ENCODE data around the gene IL1RAPL1. TPM values are rescaled to one million over a fixed set of nuclear protein-coding genes. Genes with fewer than 3 reads are reported as not detected.
"Not testable (repeated sequence)": the region's sequence is repeated elsewhere in the genome, so short reads cannot be mapped to it uniquely, and the experiment has no call there.

The IL1RAPL1 gene
- total RNA-seq, 2 experiments from 2014 or later, result not detected

DNA sequence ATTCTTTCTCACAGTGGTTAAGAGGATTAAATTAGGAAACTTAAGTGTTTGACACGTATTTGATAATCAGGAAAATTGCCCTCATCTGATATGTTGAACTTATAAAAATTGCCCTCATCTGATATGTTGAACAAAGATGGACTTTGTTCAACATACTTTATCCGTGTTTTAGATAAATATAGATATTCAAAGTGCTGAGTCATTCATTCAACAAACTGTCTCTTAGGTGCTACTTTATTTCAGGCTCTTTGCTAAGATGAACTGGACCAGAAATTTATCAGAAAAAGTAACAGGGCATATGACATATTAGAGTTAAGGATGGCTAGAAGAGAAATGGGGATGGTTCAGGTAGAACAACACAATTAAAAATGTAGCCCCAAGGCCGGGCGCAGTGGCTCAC, 81.7 kb downstream of the IL1RAPL1 start:
- DNase-seq, result no peak
- Mint-ChIP-seq H3K9me3 (no peaks in the 10 kb centered on the region), H3K4me1 (no peaks in the 10 kb centered on the region), H3K27ac (no peak overlapping the region), H3K4me3 (no peak overlapping the region), H3K27me3 (no peaks in the 10 kb centered on the region), H3K36me3 (no peaks in the 10 kb centered on the region)

GRCh38 chrX:28670074-28670473, 82.8 kb downstream of the IL1RAPL1 start:
- Mint-ChIP-seq H3K27ac (no peak overlapping the region), H3K27me3 (no peaks in the 10 kb centered on the region), H3K4me1 (no peaks in the 10 kb centered on the region), H3K9me3 (no peaks in the 10 kb centered on the region), H3K4me3 (no peak overlapping the region), H3K36me3 (no peaks in the 10 kb centered on the region)
- no peak for DNase-seq

GRCh38 chrX:28675173-28675572, 87.9 kb downstream of the IL1RAPL1 start:
- Mint-ChIP-seq H3K4me3 (no peak overlapping the region), H3K9me3 (no peaks in the 10 kb centered on the region), H3K36me3 (no peaks in the 10 kb centered on the region), H3K27ac (no peak overlapping the region), H3K4me1 (no peaks in the 10 kb centered on the region), H3K27me3 (no peaks in the 10 kb centered on the region)
- no peak for DNase-seq

GRCh38 chrX:28693101-28693500, 105.9 kb downstream of the IL1RAPL1 start:
- DNase-seq, result no peak
- H3K9me3 Mint-ChIP-seq, result peaks cover 2% of the 10 kb centered on the region
- H3K36me3 Mint-ChIP-seq, result no peaks in the 10 kb centered on the region
- no peaks in the 10 kb centered on the region for H3K4me1 Mint-ChIP-seq
- H3K4me3 Mint-ChIP-seq, result no peak overlapping the region
- H3K27me3 Mint-ChIP-seq, result no peaks in the 10 kb centered on the region
- H3K27ac Mint-ChIP-seq, result no peak overlapping the region

GRCh38 chrX:28697732-28698131, 110.5 kb downstream of the IL1RAPL1 start:
- Mint-ChIP-seq H3K27ac (no peak overlapping the region), H3K4me3 (no peak overlapping the region), H3K9me3 (no peaks in the 10 kb centered on the region), H3K4me1 (no peaks in the 10 kb centered on the region), H3K36me3 (no peaks in the 10 kb centered on the region), H3K27me3 (no peaks in the 10 kb centered on the region)
- DNase-seq, result no peak

DNA sequence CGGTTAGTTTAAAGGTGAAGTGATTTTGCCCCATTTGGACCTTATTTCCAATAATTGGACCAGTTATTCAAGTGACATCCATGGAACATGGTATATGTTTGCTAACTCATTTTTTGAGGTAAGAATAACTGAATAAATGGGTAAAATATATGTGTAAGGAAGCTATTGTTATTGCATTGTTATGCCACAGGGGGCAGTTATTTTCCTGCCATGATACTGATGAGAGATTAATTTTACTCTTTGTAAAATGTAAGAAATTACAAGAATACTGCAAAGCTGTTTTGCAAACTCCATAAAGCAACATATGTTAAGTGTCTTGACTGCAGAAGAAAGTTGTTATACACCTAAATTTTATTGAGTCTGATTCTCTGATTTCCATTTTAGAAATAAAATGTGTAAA, 114.0 kb downstream of the IL1RAPL1 start:
- Mint-ChIP-seq H3K27ac (no peak overlapping the region), H3K36me3 (no peaks in the 10 kb centered on the region), H3K4me1 (no peaks in the 10 kb centered on the region), H3K4me3 (no peak overlapping the region), H3K9me3 (no peaks in the 10 kb centered on the region), H3K27me3 (no peaks in the 10 kb centered on the region)
- DNase-seq, result no peak

GRCh38 chrX:28706964-28707363, 119.7 kb downstream of the IL1RAPL1 start:
- DNase-seq, result no peak
- H3K9me3 Mint-ChIP-seq, result no peaks in the 10 kb centered on the region
- H3K27ac Mint-ChIP-seq, result no peak overlapping the region
- H3K4me1 Mint-ChIP-seq, result no peaks in the 10 kb centered on the region
- no peak overlapping the region for H3K4me3 Mint-ChIP-seq
- no peaks in the 10 kb centered on the region for H3K27me3 Mint-ChIP-seq
- no peaks in the 10 kb centered on the region for H3K36me3 Mint-ChIP-seq

DNA sequence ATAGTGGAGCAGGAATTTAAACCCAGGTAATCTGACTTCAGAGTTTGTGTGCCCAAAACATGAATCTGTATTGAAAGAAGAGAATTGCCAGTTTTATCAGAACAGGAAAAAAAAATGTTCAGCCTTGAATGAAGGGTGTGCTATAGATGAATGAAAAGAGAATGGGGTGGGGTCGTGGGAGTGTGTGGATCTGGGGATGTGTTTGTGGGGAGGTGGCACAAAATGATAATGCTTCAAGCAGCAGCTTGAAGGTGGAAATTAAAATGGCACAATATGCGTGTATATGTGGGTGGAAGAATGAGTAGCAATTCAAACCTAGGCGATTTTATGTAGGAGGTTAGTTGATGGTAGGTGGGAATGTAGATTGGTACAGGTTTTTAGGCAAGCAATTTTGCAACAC, 122.2 kb downstream of the IL1RAPL1 start:
- no peaks in the 10 kb centered on the region for H3K27me3 Mint-ChIP-seq
- H3K4me3 Mint-ChIP-seq, result no peak overlapping the region
- H3K36me3 Mint-ChIP-seq, result no peaks in the 10 kb centered on the region
- H3K27ac Mint-ChIP-seq, result no peak overlapping the region
- no peaks in the 10 kb centered on the region for H3K4me1 Mint-ChIP-seq
- no peaks in the 10 kb centered on the region for H3K9me3 Mint-ChIP-seq
- no peak for DNase-seq

GRCh38 chrX:28717864-28718263, 130.6 kb downstream of the IL1RAPL1 start:
- no peak overlapping the region for H3K27ac Mint-ChIP-seq
- no peaks in the 10 kb centered on the region for H3K4me1 Mint-ChIP-seq
- H3K36me3 Mint-ChIP-seq, result no peaks in the 10 kb centered on the region

DNA sequence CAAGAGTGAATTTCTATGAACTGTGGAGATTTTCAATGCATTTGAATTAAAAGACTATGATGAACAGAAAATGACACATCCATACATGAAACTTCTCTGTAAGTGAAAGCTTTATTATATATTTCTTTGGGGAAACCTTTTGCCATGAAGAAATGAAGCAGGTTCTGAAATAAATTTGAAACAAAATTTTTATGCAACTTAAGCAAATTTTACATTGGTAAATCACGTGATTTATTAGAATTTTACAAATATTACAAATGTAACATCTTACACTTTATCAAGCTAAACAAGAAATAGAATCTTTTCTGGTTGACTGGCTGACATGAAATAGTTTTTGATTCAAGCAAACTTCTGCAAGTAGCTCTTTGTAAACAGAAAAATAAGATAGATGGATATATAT, 131.2 kb downstream of the IL1RAPL1 start:
- no peak for DNase-seq
- H3K27ac Mint-ChIP-seq, result no peak overlapping the region
- no peaks in the 10 kb centered on the region for H3K27me3 Mint-ChIP-seq
- no peaks in the 10 kb centered on the region for H3K36me3 Mint-ChIP-seq
- no peak overlapping the region for H3K4me3 Mint-ChIP-seq
- H3K4me1 Mint-ChIP-seq, result no peaks in the 10 kb centered on the region
- peaks cover 2% of the 10 kb centered on the region for H3K9me3 Mint-ChIP-seq

More at GRCh38 chrX:28717864-28718263, 130.6 kb downstream of the IL1RAPL1 start:
- Mint-ChIP-seq H3K9me3 (peaks cover 2% of the 10 kb centered on the region), H3K4me3 (no peak overlapping the region), H3K27me3 (no peaks in the 10 kb centered on the region)
- DNase-seq, result no peak

DNA sequence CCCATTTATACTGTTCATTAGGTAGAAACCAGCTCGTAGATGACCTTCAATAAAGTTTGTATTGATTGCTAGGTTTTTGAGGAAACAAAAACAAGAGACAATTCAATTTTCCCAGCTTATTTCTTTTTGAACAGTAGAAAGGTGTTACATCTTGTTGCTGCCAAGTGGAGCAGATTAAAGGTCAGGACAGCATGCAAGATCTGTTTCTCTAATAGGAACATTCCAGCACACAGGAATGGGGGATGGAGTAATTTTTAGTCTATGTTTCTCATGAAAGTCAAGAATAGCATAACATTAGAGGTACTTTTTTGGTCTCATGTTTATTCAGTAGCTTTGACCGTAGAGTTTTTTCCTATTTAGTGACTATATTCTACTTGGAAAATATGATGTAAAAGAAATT, 132.4 kb downstream of the IL1RAPL1 start:
- no peaks in the 10 kb centered on the region for H3K36me3 Mint-ChIP-seq
- H3K4me1 Mint-ChIP-seq, result no peaks in the 10 kb centered on the region
- DNase-seq, result no peak
- H3K9me3 Mint-ChIP-seq, result peaks cover 2% of the 10 kb centered on the region
- H3K27ac Mint-ChIP-seq, result no peak overlapping the region
- H3K4me3 Mint-ChIP-seq, result no peak overlapping the region
- no peaks in the 10 kb centered on the region for H3K27me3 Mint-ChIP-seq

GRCh38 chrX:28752330-28752729, 165.1 kb downstream of the IL1RAPL1 start:
- no peak for DNase-seq
- no peaks in the 10 kb centered on the region for H3K27me3 Mint-ChIP-seq
- H3K36me3 Mint-ChIP-seq, result no peaks in the 10 kb centered on the region
- peaks cover 3% of the 10 kb centered on the region for H3K9me3 Mint-ChIP-seq
- H3K27ac Mint-ChIP-seq, result no peak overlapping the region
- no peaks in the 10 kb centered on the region for H3K4me1 Mint-ChIP-seq
- no peak overlapping the region for H3K4me3 Mint-ChIP-seq

GRCh38 chrX:28756175-28756574, 168.9 kb downstream of the IL1RAPL1 start:
- H3K9me3 Mint-ChIP-seq, result peaks cover 4% of the 10 kb centered on the region
- no peaks in the 10 kb centered on the region for H3K4me1 Mint-ChIP-seq
- no peak overlapping the region for H3K27ac Mint-ChIP-seq
- no peaks in the 10 kb centered on the region for H3K27me3 Mint-ChIP-seq
- no peak overlapping the region for H3K4me3 Mint-ChIP-seq
- DNase-seq, result no peak
- H3K36me3 Mint-ChIP-seq, result no peaks in the 10 kb centered on the region

GRCh38 chrX:28756647-28757046, 169.4 kb downstream of the IL1RAPL1 start:
- Mint-ChIP-seq H3K27me3 (no peaks in the 10 kb centered on the region), H3K4me1 (no peaks in the 10 kb centered on the region), H3K9me3 (peaks cover 4% of the 10 kb centered on the region), H3K36me3 (no peaks in the 10 kb centered on the region), H3K4me3 (no peak overlapping the region), H3K27ac (no peak overlapping the region)
- DNase-seq, result no peak

DNA sequence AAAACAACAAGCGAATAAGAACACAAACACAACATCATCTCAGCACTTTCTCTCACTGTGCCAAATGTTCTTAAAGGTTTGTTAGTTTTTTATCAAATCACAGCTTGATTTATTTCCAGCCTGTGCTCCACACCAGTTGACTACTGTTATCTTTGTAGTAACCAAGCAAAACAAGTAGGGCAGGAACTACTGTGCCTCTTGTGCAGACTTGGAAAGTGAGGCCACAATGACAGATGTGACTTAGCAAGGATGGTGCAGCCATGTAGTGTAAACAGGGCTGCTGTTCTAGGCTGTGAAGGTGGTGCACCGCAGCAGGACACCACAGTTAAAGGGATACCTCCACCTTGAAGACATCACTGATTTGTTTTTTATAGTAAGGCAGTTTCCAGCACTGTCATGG, 170.0 kb downstream of the IL1RAPL1 start:
- Mint-ChIP-seq H3K4me1 (no peaks in the 10 kb centered on the region), H3K36me3 (no peaks in the 10 kb centered on the region), H3K27me3 (no peaks in the 10 kb centered on the region)

DNA sequence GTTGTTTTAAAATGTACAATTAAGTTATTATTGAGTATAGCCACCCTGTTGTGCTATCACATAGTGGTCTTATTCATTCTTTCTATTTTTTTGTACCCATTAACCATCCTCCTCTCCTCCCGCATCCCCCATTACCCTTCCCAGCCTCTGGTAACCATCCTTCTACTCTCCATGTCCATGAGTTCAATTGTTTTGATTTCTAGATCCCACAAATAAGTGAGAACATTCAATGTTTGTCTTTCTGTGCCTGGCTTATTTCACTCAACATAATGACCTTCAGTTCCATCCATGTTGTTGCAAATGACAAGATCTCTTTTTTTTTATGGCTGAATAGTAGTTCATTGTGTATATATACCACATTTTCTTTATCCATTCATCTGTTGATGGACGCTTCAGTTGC, 179.3 kb downstream of the IL1RAPL1 start:
- not testable (repeated sequence) for H3K4me1 Mint-ChIP-seq, H3K27me3 Mint-ChIP-seq, H3K36me3 Mint-ChIP-seq, H3K9me3 Mint-ChIP-seq, DNase-seq, H3K27ac Mint-ChIP-seq, H3K4me3 Mint-ChIP-seq

More for the DNA sequence above, 170.0 kb downstream of the IL1RAPL1 start:
- no peak for DNase-seq
- no peak overlapping the region for H3K4me3 Mint-ChIP-seq
- no peak overlapping the region for H3K27ac Mint-ChIP-seq
- peaks cover 4% of the 10 kb centered on the region for H3K9me3 Mint-ChIP-seq

DNA sequence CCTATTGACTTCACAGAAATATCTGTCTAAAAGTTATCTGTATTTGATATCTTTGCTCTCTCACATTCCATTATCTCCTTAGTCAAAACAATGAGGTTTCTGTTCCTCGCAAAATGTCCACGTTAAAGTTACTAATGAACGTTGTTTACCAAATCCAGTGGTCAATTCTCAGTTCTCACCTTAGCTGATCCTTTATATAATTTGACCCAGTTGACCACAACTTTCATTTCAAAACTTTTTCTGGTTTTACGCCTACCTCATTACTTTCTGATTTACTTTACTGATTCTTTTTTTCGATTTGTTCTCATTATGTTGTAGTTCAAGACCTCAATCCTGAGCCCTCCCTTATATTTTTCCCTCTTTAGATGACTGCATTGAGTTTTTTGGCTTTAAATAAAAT, 186.6 kb downstream of the IL1RAPL1 start:
- H3K36me3 Mint-ChIP-seq, result no peaks in the 10 kb centered on the region
- no peak overlapping the region for H3K27ac Mint-ChIP-seq
- no peak overlapping the region for H3K4me3 Mint-ChIP-seq
- no peaks in the 10 kb centered on the region for H3K27me3 Mint-ChIP-seq
- no peak for DNase-seq
- no peaks in the 10 kb centered on the region for H3K9me3 Mint-ChIP-seq
- no peaks in the 10 kb centered on the region for H3K4me1 Mint-ChIP-seq

All from activated naive CD8-positive, alpha-beta T cell treated with anti-CD3 and anti-CD28 coated beads for 36 hours (primary cell).